ENCODE results near the gene VWA5B2. TPM values are rescaled to one million over a fixed set of nuclear protein-coding genes. Genes with fewer than 3 reads are reported as not detected.

The VWA5B2 gene
- total and polyA plus RNA-seq, 2 of the 13 experiments (the other 11 are each of a cell fraction or from before 2014, with no cell fraction given) = 0.03 to 0.04 TPM

DNA sequence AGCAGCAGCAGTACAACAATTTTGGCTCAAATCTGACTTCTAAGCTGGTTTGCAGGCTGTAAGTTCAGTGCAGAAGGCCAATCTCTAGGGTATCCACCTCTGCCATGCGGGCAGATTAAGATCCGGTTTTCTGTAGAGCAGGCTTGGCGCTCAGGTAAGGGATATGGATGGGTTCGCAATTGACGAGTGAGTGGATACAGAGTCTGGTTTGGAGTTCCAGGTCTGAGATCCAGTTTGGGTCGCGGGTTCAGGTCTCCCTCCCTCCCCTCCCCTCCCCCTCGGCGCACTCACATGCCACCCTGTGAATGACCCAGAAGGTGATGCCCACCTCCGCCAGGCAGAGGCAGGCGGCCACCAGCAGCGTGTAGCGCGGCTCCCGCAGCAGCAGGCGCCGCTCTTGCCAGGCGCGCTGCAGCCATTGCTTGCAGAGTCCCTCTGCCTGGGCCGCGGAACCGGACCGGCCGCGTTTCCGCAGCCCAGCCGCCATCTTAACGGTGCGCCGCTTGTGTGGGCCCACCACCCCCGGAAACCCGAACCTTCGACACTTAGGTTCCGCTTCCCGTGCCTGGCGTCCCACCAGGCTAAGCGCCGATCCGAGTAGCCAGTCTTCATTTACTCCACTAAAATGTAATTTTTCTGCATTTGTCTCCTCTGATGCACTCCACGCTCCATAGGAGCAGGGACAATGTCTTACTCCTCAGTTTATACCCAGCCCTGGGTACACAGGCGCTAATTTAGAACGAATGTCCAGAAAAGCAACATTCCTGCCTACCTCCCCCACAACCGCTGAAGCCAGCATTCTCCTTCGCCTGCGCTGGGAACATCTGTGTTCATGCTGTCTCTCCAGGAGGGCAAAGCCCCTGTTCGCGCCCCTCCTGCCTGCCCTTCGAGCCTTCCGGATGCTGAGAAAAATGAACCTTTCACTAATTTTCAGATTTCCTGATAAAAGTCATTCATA lies 19.3 kb downstream of the VWA5B2 start, which contains the start of gene ALG3 (continued):
- peak; percentile 77 for TF ChIP-seq ZNF230 (CRISPR knock-in tag; IDR thresholded peaks at IDR 0.05)
- no peak for TF ChIP-seq ZNF777 (CRISPR knock-in tag; IDR thresholded peaks at IDR 0.05)
- TF ChIP-seq PRPF4 (IDR thresholded peaks at IDR 0.05; ENCODE audit: low read depth, low read length, poor library complexity, severe bottlenecking) = no peak
- no peak for TF ChIP-seq ZNF530 (CRISPR knock-in tag; IDR thresholded peaks at IDR 0.05; ENCODE audit: low read depth)
- peak; percentile 81; the same call in 1 of the 2 replicates for TF ChIP-seq SNAI1 (CRISPR knock-in tag; IDR thresholded peaks at IDR 0.05; ENCODE audit: borderline replicate concordance)
- TF ChIP-seq TRIM24 (CRISPR knock-in tag; IDR thresholded peaks at IDR 0.05) = no peak
- TF ChIP-seq KLF13 (CRISPR knock-in tag; IDR thresholded peaks at IDR 0.05) = no peak
- TF ChIP-seq, protein P1, sequence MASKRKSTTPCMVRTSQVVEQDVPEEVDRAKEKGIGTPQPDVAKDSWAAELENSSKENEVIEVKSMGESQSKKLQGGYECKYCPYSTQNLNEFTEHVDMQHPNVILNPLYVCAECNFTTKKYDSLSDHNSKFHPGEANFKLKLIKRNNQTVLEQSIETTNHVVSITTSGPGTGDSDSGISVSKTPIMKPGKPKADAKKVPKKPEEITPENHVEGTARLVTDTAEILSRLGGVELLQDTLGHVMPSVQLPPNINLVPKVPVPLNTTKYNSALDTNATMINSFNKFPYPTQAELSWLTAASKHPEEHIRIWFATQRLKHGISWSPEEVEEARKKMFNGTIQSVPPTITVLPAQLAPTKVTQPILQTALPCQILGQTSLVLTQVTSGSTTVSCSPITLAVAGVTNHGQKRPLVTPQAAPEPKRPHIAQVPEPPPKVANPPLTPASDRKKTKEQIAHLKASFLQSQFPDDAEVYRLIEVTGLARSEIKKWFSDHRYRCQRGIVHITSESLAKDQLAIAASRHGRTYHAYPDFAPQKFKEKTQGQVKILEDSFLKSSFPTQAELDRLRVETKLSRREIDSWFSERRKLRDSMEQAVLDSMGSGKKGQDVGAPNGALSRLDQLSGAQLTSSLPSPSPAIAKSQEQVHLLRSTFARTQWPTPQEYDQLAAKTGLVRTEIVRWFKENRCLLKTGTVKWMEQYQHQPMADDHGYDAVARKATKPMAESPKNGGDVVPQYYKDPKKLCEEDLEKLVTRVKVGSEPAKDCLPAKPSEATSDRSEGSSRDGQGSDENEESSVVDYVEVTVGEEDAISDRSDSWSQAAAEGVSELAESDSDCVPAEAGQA (IDR thresholded peaks at IDR 0.05; ENCODE audit: low read depth) = peak; percentile 96
- TF ChIP-seq, protein P1 (CRISPR knock-in tag; IDR thresholded peaks at IDR 0.05; ENCODE audit: borderline replicate concordance) = no peak
- peak; percentile 87; the same call in 1 of the 2 replicates for TF ChIP-seq BORCS8-MEF2B (CRISPR knock-in tag; IDR thresholded peaks at IDR 0.05)
- no peak for TF ChIP-seq ATM (IDR thresholded peaks at IDR 0.05; ENCODE audit: borderline replicate concordance)
- no peak for TF ChIP-seq RFX5 (IDR thresholded peaks at IDR 0.05; ENCODE audit: low read depth, low read length)
- TF ChIP-seq, protein P2, sequence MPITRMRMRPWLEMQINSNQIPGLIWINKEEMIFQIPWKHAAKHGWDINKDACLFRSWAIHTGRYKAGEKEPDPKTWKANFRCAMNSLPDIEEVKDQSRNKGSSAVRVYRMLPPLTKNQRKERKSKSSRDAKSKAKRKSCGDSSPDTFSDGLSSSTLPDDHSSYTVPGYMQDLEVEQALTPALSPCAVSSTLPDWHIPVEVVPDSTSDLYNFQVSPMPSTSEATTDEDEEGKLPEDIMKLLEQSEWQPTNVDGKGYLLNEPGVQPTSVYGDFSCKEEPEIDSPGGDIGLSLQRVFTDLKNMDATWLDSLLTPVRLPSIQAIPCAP (CRISPR knock-in tag; IDR thresholded peaks at IDR 0.05; ENCODE audit: low read depth) = no peak
- TF ChIP-seq ZNF550 (CRISPR knock-in tag; IDR thresholded peaks at IDR 0.05; ENCODE audit: borderline replicate concordance) = no peak
- peak; percentile 97 for TF ChIP-seq HOXA3 (CRISPR knock-in tag; IDR thresholded peaks at IDR 0.05)
- no peak for TF ChIP-seq KAT2B (IDR thresholded peaks at IDR 0.05; ENCODE audit: borderline replicate concordance, low read depth, low read length)
- 0 out of 2 replicates have a peak, but pooled peaks have one; percentile 38 for TF ChIP-seq KLF12 (CRISPR knock-in tag; IDR thresholded peaks at IDR 0.05; ENCODE audit: borderline replicate concordance)
- no peak; the same call in 1 of the 2 replicates for TF ChIP-seq NR2F2 (IDR thresholded peaks at IDR 0.05; ENCODE audit: borderline replicate concordance, low read depth)
- no peak; the same call in 1 of the 2 replicates for TF ChIP-seq ZNF30 (CRISPR knock-in tag; IDR thresholded peaks at IDR 0.05)
- peak; percentile 63; the same call in 1 of the 2 replicates for TF ChIP-seq MIER3 (CRISPR knock-in tag; IDR thresholded peaks at IDR 0.05; ENCODE audit: borderline replicate concordance)
- no peak for TF ChIP-seq PTBP1 (IDR thresholded peaks at IDR 0.05; ENCODE audit: low read depth, low read length, poor library complexity, severe bottlenecking)
- TF ChIP-seq STAG1 (CRISPR knock-in tag; IDR thresholded peaks at IDR 0.05) = no peak

All from HepG2 (cell line).